Thoracic aorta (tissue), 2 donors: Measurements from ENCODE around the gene RAD23A. TPM values are rescaled to one million over a fixed set of nuclear protein-coding genes. Genes with fewer than 3 reads are reported as not detected.

Source experiments
- ATAC-seq: fragments of 150-250 bp; one replicate; pipeline ENCODE4 v1.8.0; 2017; ENCODE audit warnings: low read depth; ENCODE audit not compliant: insufficient number of reproducible peaks, low FRiP score
- DNase-seq: peaks from one replicate; pipeline ENCODE4 v3.0.0-alpha.2; 2020; ENCODE audit warnings: low spot score
- H3K27ac ChIP-seq, 2 donors: fragments of 200-600 bp; sonication (generic); 1 replicate in 1 of 2; 2 replicates in 1 of 2; pipeline ENCODE4 v1.5.1; 2016; ENCODE audit warnings: mild to moderate bottlenecking in 2 of 2, moderate library complexity in 2 of 2
- H3K27me3 ChIP-seq: fragments of 200-600 bp; sonication (generic); replicated peaks from 2 replicates; pipeline ENCODE4 v1.6.0; 2016; ENCODE audit warnings: mild to moderate bottlenecking; ENCODE audit not compliant: insufficient read depth
- H3K36me3 ChIP-seq: fragments of 200-600 bp; sonication (generic); one replicate; pipeline ENCODE4 v1.5.1; 2016
- H3K4me1 ChIP-seq, 2 donors: fragments of 200-600 bp; sonication (generic); 1 replicate in 1 of 2; 2 replicates in 1 of 2; pipeline versions ENCODE4 v1.5.1 to v1.6.0; 2016; ENCODE audit warnings: low read depth in 2 of 2, mild to moderate bottlenecking in 1 of 2; ENCODE audit not compliant: control insufficient read depth in 1 of 2
- H3K4me3 ChIP-seq: fragments of 200-600 bp; sonication (generic); 2 replicates; pipeline ENCODE4 v1.5.1; 2016; ENCODE audit warnings: mild to moderate bottlenecking
- H3K9me3 ChIP-seq: fragments of 200-600 bp; sonication (generic); 2 replicates; pipeline ENCODE4 v1.5.1; 2016
- total RNA-seq, 2 donors: library from RNA; depleted of rRNA; stranded (reverse); fragments of >200 nt; gene quantifications; one replicate each; pipeline versions ENCODE4 v1.1.0 to v1.2.3, GENCODE V29; 2016
- TF ChIP-seq, protein P1 (sequence below): fragments of 200-600 bp; sonication (generic); IDR thresholded peaks from one replicate; pipeline ENCODE4 v1.5.1; 2019; ENCODE audit warnings: antibody characterized with exemption

The RAD23A gene
- total RNA-seq, 2 donors from 2014 or later = 116 to 130 TPM

DNA sequence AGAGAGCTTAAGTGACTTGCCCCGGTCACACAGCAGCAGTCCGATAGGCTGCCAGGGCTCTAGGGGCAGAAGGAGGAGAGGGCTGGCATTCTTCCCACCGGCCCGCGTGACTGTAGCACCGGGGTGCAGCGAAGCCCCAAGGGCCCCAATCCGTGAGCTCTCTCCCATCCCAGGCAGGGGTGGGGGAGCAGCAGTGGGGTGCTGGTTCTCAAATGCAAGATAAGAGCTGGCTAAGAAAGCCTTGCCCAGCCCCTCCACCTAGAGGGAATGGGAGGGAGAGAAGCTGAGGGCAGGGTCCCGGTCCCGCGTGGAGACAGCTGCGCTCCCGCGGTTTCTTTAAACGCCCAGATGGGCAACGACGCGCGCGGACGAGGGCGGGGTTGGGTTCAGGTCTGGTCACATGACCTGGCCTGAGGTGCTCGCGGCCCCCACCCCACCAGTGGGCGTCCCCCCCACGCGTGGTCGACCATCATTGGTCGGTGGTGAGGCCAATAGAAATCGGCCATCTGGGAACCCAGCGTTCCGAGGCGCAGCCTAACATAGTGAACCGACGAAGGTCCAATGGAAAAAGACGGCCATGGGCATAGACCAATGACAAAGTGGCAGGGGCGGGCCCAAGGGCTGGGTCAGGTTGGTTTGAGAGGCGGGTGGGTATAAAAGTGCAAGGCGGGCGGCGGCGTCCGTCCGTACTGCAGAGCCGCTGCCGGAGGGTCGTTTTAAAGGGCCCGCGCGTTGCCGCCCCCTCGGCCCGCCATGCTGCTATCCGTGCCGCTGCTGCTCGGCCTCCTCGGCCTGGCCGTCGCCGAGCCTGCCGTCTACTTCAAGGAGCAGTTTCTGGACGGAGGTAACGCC, 7.5 kb upstream of the RAD23A start, which contains the start of gene CALR:
Gene CALR, plus strand, starts transcription at position 683 of the 852 bp plus-strand sequence. Its CDS starts 71 bp downstream, at position 754.
- TF ChIP-seq, protein P1, sequence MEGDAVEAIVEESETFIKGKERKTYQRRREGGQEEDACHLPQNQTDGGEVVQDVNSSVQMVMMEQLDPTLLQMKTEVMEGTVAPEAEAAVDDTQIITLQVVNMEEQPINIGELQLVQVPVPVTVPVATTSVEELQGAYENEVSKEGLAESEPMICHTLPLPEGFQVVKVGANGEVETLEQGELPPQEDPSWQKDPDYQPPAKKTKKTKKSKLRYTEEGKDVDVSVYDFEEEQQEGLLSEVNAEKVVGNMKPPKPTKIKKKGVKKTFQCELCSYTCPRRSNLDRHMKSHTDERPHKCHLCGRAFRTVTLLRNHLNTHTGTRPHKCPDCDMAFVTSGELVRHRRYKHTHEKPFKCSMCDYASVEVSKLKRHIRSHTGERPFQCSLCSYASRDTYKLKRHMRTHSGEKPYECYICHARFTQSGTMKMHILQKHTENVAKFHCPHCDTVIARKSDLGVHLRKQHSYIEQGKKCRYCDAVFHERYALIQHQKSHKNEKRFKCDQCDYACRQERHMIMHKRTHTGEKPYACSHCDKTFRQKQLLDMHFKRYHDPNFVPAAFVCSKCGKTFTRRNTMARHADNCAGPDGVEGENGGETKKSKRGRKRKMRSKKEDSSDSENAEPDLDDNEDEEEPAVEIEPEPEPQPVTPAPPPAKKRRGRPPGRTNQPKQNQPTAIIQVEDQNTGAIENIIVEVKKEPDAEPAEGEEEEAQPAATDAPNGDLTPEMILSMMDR = no peak
- Histone ChIP-seq H3K27me3 (no peaks in the 10 kb centered on the region), H3K36me3 (peaks cover 23% of the 10 kb centered on the region), H3K9me3 (no peaks in the 10 kb centered on the region), H3K4me3 (peak within 1 kb of the TSS; percentile 93), H3K27ac (peak within 1 kb of the TSS; percentile 83 to 94), H3K4me1 (peaks cover 23 to 29% of the 10 kb centered on the region in 2 donors)
- ATAC-seq = peak; percentile 96
- peak; percentile 99 for DNase-seq

- DNase-seq = no peak
- peak overlapping the region; percentile 83 to 94 for H3K27ac ChIP-seq
- H3K27me3 ChIP-seq = no peaks in the 10 kb centered on the region
- TF ChIP-seq, protein P1 = no peak
- H3K4me3 ChIP-seq = peak overlapping the region; percentile 93
- H3K9me3 ChIP-seq = no peaks in the 10 kb centered on the region
- peaks cover 30% of the 10 kb centered on the region for H3K36me3 ChIP-seq
- H3K4me1 ChIP-seq = peaks cover 23 to 29% of the 10 kb centered on the region in 2 donors
- ATAC-seq = no peak
These were observed 6.7 kb upstream of the RAD23A start for GRCh38 chr19:12938779-12939601.

DNA sequence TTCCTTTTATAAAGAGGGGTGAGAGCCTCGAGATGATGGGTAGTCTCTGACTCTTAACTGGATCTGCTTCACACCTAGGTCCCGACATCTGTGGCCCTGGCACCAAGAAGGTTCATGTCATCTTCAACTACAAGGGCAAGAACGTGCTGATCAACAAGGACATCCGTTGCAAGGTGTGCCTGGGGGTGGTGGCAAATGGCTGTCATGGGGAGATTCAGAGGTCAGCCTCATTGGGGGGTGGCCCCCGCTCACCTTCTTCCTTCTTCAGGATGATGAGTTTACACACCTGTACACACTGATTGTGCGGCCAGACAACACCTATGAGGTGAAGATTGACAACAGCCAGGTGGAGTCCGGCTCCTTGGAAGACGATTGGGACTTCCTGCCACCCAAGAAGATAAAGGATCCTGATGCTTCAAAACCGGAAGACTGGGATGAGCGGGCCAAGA, 5.7 kb upstream of the RAD23A start:
- DNase-seq (no peak), ATAC-seq (no peak)
- Histone ChIP-seq H3K27me3 (no peaks in the 10 kb centered on the region), H3K4me3 (peak overlapping the region; percentile 93), H3K4me1 (peaks cover 23 to 29% of the 10 kb centered on the region in 2 donors), H3K9me3 (no peaks in the 10 kb centered on the region), H3K36me3 (peaks cover 38% of the 10 kb centered on the region), H3K27ac (peak overlapping the region; percentile 83 to 94)
- TF ChIP-seq, protein P1 = no peak

GRCh38 chr19:12940897-12941296, 4.8 kb upstream of the RAD23A start:
- TF ChIP-seq, protein P1 = no peak
- Histone ChIP-seq H3K9me3 (no peaks in the 10 kb centered on the region), H3K27me3 (no peaks in the 10 kb centered on the region), H3K4me3 (peak overlapping the region; percentile 93), H3K4me1 (peaks cover 23 to 29% of the 10 kb centered on the region in 2 donors), H3K36me3 (peaks cover 38% of the 10 kb centered on the region), H3K27ac (peak overlapping the region in 1 of 2 donors; percentile 10)
- no peak for ATAC-seq
- DNase-seq = no peak
